SK-N-SH (cell line): ENCODE measurements around the gene MRPS27. TPM values are rescaled to one million over a fixed set of nuclear protein-coding genes. Genes with fewer than 3 reads are reported as not detected.

ENCODE experiments used
- CTCF ChIA-PET: fragments of 300-600, 350-600 bp; formaldehyde crosslinking; extraction: SDS; loops from one replicate; lab custom pipeline; 2021; lab: Yijun Ruan, JAX
- POLR2A ChIA-PET: fragments of 350-600 bp; sonication (Branson Sonifier 250); formaldehyde crosslinking; extraction: SDS; loops from one replicate; lab custom pipeline; 2020; ENCODE audit warnings: antibody characterized with exemption, inconsistent platforms; lab: Yijun Ruan, JAX
- DNase-seq: peaks from one replicate; pipeline ENCODE4 v3.0.0; 2012
- H2AFZ ChIP-seq: fragments of 200-600 bp; sonication (generic); 2 replicates; pipeline ENCODE4 v1.8.1; 2016; ENCODE audit warnings: antibody characterized with exemption, mild to moderate bottlenecking, low read depth
- H3F3A ChIP-seq: fragments of 200-600 bp; sonication (generic); replicated peaks from 2 replicates; pipeline ENCODE3; 2016; ENCODE audit warnings: antibody characterized with exemption, mild to moderate bottlenecking; ENCODE audit not compliant: insufficient read depth
- H3K27ac ChIP-seq, 2 experiments: fragments of 200-500 bp in 1 of 2; fragments of 200-600 bp in 1 of 2; sonication (Bioruptor generic) in 1 of 2; sonication (generic), shearing (Covaris generic) in 1 of 2; 2 replicates each; pipeline versions ENCODE4 v1.5.1 to v1.6.1; 2014 to 2016; ENCODE audit warnings: low read depth in 2 of 2, inconsistent platforms in 1 of 2, low read length in 1 of 2, mild to moderate bottlenecking in 1 of 2, mixed read lengths in 1 of 2
- H3K27me3 ChIP-seq: fragments of 200-600 bp; sonication (generic), shearing (Covaris generic); 2 replicates; pipeline ENCODE4 v1.6.1; 2016; ENCODE audit warnings: mixed run types; ENCODE audit not compliant: insufficient read depth
- H3K36me3 ChIP-seq, 2 experiments: fragments of 200-500 bp in 1 of 2; fragments of 200-600 bp in 1 of 2; sonication (Bioruptor generic) in 1 of 2; sonication (generic) in 1 of 2; replicated peaks in 1 of 2; 2 replicates each; pipeline versions ENCODE3 to v1.5.1; 2014 to 2016; ENCODE audit warnings: low read length in 1 of 2, mild to moderate bottlenecking in 1 of 2; ENCODE audit not compliant: insufficient read depth in 2 of 2, control insufficient read depth in 1 of 2
- H3K4me1 ChIP-seq, 2 experiments: fragments of 200-500 bp in 1 of 2; fragments of 200-600 bp in 1 of 2; sonication (Bioruptor generic) in 1 of 2; sonication (generic), shearing (Covaris generic) in 1 of 2; 2 replicates each; pipeline versions ENCODE4 v1.5.1 to v1.6.1; 2014 to 2016; ENCODE audit warnings: low read depth in 1 of 2, low read length in 1 of 2, mixed run types in 1 of 2; ENCODE audit not compliant: insufficient read depth in 2 of 2, control insufficient read depth in 1 of 2
- H3K4me2 ChIP-seq: fragments of 200-600 bp; sonication (generic), shearing (Covaris generic); 2 replicates; pipeline ENCODE4 v1.6.1; 2017; ENCODE audit warnings: mixed run types
- H3K4me3 ChIP-seq, 2 experiments: fragments of 200-500 bp in 1 of 2; fragments of 200-600 bp in 1 of 2; sonication (Bioruptor generic) in 1 of 2; sonication (generic), shearing (Covaris generic) in 1 of 2; 2 replicates each; pipeline versions ENCODE4 v1.5.1 to v1.8.1; 2014 to 2016; ENCODE audit warnings: low read depth in 2 of 2, inconsistent platforms in 1 of 2, low read length in 1 of 2, mild to moderate bottlenecking in 1 of 2, mixed read lengths in 1 of 2, moderate library complexity in 1 of 2
- H3K79me2 ChIP-seq: fragments of 200-600 bp; sonication (generic); 2 replicates; pipeline ENCODE4 v1.8.1; 2017; ENCODE audit warnings: mild to moderate bottlenecking; ENCODE audit not compliant: insufficient read depth
- H3K9ac ChIP-seq: fragments of 200-600 bp; sonication (generic); 2 replicates; pipeline ENCODE4 v1.6.1; 2017; ENCODE audit warnings: mixed run types
- H3K9me2 ChIP-seq: fragments of 200-600 bp; sonication (generic); 2 replicates; pipeline ENCODE4 v1.6.1; 2017; ENCODE audit warnings: mixed run types
- H3K9me3 ChIP-seq: fragments of 200-600 bp; sonication (generic); 2 replicates; pipeline ENCODE4 v1.6.1; 2017; ENCODE audit warnings: mixed run types, mild to moderate bottlenecking, moderate library complexity
- H4K20me1 ChIP-seq: fragments of 200-600 bp; sonication (generic); 2 replicates; pipeline ENCODE4 v1.6.1; 2017; ENCODE audit warnings: mild to moderate bottlenecking, mixed run types; ENCODE audit not compliant: insufficient read depth
- CHD2 ChIP-seq: fragments of 150-350 bp; IDR thresholded peaks from 2 replicates; pipeline ENCODE4 v1.6.1; 2018; ENCODE audit warnings: low read length; ENCODE audit not compliant: partially characterized antibody
- ELF1 ChIP-seq: IDR thresholded peaks from 2 replicates; pipeline ENCODE4 v1.4.0; 2012
- EP300 ChIP-seq, 2 experiments: IDR thresholded peaks; 2 replicates each; pipeline versions ENCODE4 v1.4.0 to v1.6.1; 2012; ENCODE audit warnings: borderline replicate concordance in 1 of 2, low read depth in 1 of 2, low read length in 1 of 2
- EZH2phosphoT487 ChIP-seq: fragments of 200-600 bp; sonication (generic); IDR thresholded peaks from 2 replicates; pipeline ENCODE4 v1.6.1; 2017; ENCODE audit warnings: low read depth, mixed run types, mild to moderate bottlenecking, antibody characterized with exemption, moderate library complexity, borderline replicate concordance
- FOSL2 ChIP-seq: IDR thresholded peaks from 2 replicates; pipeline ENCODE4 v1.4.0; 2012; ENCODE audit warnings: low read depth, mild to moderate bottlenecking, moderate library complexity, borderline replicate concordance
- FOXJ3 ChIP-seq: sonication (generic); formaldehyde crosslinking; IDR thresholded peaks from 2 replicates; pipeline ENCODE4 v1.5.1; 2020; ENCODE audit warnings: mild to moderate bottlenecking, missing genetic modification reagents
- FOXM1 ChIP-seq: IDR thresholded peaks from 2 replicates; pipeline ENCODE4 v1.4.0; 2012; ENCODE audit warnings: low read depth, mild to moderate bottlenecking
- GATA2 ChIP-seq: sonication (generic); formaldehyde crosslinking; IDR thresholded peaks from 2 replicates; pipeline ENCODE4 v1.5.0; 2020; ENCODE audit warnings: mild to moderate bottlenecking, missing genetic modification reagents
- JUND ChIP-seq: IDR thresholded peaks from 2 replicates; pipeline ENCODE4 v1.4.0; 2012
- MEF2A ChIP-seq: IDR thresholded peaks from 2 replicates; pipeline ENCODE4 v1.4.0; 2012; ENCODE audit warnings: low read depth, borderline replicate concordance
- MXI1 ChIP-seq: IDR thresholded peaks from 2 replicates; pipeline ENCODE4 v1.6.1; 2012; ENCODE audit warnings: mild to moderate bottlenecking, low read depth, low read length, improper control_type of control experiment
- RAD21 ChIP-seq: IDR thresholded peaks from 2 replicates; pipeline ENCODE4 v1.6.1; 2012; ENCODE audit warnings: mild to moderate bottlenecking, low read length
- RCOR1 ChIP-seq: fragments of 150-350 bp; IDR thresholded peaks from 2 replicates; pipeline ENCODE4 v1.6.1; 2017; ENCODE audit warnings: antibody characterized with exemption, low read length
- RFX5 ChIP-seq: IDR thresholded peaks from 2 replicates; pipeline ENCODE4 v1.6.1; 2012; ENCODE audit warnings: mild to moderate bottlenecking, improper control_type of control experiment, low read length
- SIN3A ChIP-seq: IDR thresholded peaks from 2 replicates; pipeline ENCODE4 v1.6.1; 2012; ENCODE audit warnings: low read depth, mild to moderate bottlenecking, low read length, moderate library complexity, borderline replicate concordance
- TAF1 ChIP-seq: IDR thresholded peaks from 2 replicates; pipeline ENCODE4 v1.6.1; 2012; ENCODE audit warnings: low read depth, mild to moderate bottlenecking, low read length, moderate library complexity, borderline replicate concordance
- TEAD4 ChIP-seq: IDR thresholded peaks from 2 replicates; pipeline ENCODE4 v1.4.0; 2012; ENCODE audit warnings: mild to moderate bottlenecking, borderline replicate concordance; ENCODE audit not compliant: insufficient read depth
- YY1 ChIP-seq: IDR thresholded peaks from 2 replicates; pipeline ENCODE4 v1.4.0; 2012; ENCODE audit warnings: low read depth, mild to moderate bottlenecking
- WGBS: methylation state at CpG from one replicate; pipeline ENCODE4 v1.1.6; 2017; ENCODE audit warnings: low lambda C conversion rate; 5-methylcytosine and 5-hydroxymethylcytosine counted together
- polyA plus RNA-seq, 3 experiments: library from polyadenylated mRNA; depleted of rRNA; stranded (reverse); fragments of >200 nt; gene quantifications; 2 replicates each; pipeline ENCODE4 v1.2.3, GENCODE V29; 2012
- TF ChIP-seq, protein P1 (sequence below): fragments of 200-600 bp; sonication (generic); IDR thresholded peaks from 2 replicates; pipeline ENCODE4 v1.6.1; 2017; ENCODE audit warnings: antibody characterized with exemption, mild to moderate bottlenecking, moderate library complexity
- TF ChIP-seq, protein P2 (sequence below): IDR thresholded peaks from 2 replicates; pipeline ENCODE4 v1.4.0; 2012; ENCODE audit warnings: low read depth, borderline replicate concordance
- TF ChIP-seq, protein P3 (sequence below): fragments of 150-350 bp; IDR thresholded peaks from 2 replicates; pipeline ENCODE4 v1.6.1; 2017; ENCODE audit warnings: antibody characterized with exemption, low read length, low read depth, borderline replicate concordance
- TF ChIP-seq, protein P4 (sequence below): IDR thresholded peaks from 2 replicates; pipeline ENCODE4 v1.4.0; 2012; ENCODE audit warnings: low read depth
- TF ChIP-seq, protein P5 (sequence below): IDR thresholded peaks from 2 replicates; pipeline ENCODE4; 2012
- TF ChIP-seq, protein P6 (sequence below): IDR thresholded peaks from 2 replicates; pipeline ENCODE4 v1.4.0; 2012; ENCODE audit warnings: low read depth, borderline replicate concordance

Gene MRPS27
- polyA plus RNA-seq, 1 of the 3 experiments (the other 2 are of a cell fraction): 37.5 TPM

DNA sequence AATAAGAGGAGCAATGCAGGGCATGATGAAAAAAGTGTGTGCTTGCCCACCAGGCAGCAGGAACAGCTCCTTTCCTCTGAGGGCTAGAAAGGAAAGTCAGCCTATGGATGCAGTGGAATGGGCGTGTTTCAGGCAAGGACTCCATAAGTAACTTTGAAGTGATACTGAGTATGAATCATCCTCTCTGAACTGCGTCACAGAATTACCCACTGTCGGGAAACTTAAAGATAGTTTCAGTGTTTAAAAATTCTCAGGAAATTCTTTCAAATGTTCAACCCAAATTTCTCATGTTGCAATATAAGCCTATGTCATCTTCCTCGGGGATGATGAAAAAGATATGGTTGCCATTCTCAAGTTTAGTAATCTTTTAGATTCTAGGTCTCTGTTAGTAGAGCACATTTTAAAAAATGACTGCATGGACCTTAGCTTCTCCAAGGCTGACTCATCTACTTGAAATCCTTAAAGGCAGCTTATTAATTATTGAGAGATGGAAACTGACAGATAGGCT is 27.8 kb upstream of the MRPS27 start:
- peak overlapping the region; percentile 49; the same call in 1 of the 2 replicates for H3K9ac ChIP-seq
- TF ChIP-seq JUND (peak; percentile 80), CHD2 (no peak), YY1 (0 out of 2 replicates have a peak, but pooled peaks have one; percentile 23), RAD21 (no peak), TAF1 (no peak), FOXM1 (no peak), SIN3A (no peak), EZH2phosphoT487 (no peak), FOXJ3 (CRISPR knock-in tag) (no peak), MEF2A (no peak), MXI1 (no peak), EP300 (IDR thresholded peaks at IDR 0.05; ENCODE audit: borderline replicate concordance in 1 of 2, low read depth in 1 of 2, low read length in 1 of 2) (peak in 1 of 2 experiments; percentile 45; a peak in 1 of 4 replicates), RCOR1 (no peak), FOSL2 (peak; percentile 82), TEAD4 (peak; percentile 32; the same call in 1 of the 2 replicates), RFX5 (no peak), ELF1 (no peak), GATA2 (CRISPR knock-in tag) (no peak)
- TF ChIP-seq, protein P1, sequence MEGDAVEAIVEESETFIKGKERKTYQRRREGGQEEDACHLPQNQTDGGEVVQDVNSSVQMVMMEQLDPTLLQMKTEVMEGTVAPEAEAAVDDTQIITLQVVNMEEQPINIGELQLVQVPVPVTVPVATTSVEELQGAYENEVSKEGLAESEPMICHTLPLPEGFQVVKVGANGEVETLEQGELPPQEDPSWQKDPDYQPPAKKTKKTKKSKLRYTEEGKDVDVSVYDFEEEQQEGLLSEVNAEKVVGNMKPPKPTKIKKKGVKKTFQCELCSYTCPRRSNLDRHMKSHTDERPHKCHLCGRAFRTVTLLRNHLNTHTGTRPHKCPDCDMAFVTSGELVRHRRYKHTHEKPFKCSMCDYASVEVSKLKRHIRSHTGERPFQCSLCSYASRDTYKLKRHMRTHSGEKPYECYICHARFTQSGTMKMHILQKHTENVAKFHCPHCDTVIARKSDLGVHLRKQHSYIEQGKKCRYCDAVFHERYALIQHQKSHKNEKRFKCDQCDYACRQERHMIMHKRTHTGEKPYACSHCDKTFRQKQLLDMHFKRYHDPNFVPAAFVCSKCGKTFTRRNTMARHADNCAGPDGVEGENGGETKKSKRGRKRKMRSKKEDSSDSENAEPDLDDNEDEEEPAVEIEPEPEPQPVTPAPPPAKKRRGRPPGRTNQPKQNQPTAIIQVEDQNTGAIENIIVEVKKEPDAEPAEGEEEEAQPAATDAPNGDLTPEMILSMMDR: no peak
- TF ChIP-seq, protein P2, sequence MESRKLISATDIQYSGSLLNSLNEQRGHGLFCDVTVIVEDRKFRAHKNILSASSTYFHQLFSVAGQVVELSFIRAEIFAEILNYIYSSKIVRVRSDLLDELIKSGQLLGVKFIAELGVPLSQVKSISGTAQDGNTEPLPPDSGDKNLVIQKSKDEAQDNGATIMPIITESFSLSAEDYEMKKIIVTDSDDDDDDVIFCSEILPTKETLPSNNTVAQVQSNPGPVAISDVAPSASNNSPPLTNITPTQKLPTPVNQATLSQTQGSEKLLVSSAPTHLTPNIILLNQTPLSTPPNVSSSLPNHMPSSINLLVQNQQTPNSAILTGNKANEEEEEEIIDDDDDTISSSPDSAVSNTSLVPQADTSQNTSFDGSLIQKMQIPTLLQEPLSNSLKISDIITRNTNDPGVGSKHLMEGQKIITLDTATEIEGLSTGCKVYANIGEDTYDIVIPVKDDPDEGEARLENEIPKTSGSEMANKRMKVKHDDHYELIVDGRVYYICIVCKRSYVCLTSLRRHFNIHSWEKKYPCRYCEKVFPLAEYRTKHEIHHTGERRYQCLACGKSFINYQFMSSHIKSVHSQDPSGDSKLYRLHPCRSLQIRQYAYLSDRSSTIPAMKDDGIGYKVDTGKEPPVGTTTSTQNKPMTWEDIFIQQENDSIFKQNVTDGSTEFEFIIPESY: no peak
- TF ChIP-seq, protein P3, sequence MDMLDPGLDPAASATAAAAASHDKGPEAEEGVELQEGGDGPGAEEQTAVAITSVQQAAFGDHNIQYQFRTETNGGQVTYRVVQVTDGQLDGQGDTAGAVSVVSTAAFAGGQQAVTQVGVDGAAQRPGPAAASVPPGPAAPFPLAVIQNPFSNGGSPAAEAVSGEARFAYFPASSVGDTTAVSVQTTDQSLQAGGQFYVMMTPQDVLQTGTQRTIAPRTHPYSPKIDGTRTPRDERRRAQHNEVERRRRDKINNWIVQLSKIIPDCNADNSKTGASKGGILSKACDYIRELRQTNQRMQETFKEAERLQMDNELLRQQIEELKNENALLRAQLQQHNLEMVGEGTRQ: no peak
- TF ChIP-seq, protein P4, sequence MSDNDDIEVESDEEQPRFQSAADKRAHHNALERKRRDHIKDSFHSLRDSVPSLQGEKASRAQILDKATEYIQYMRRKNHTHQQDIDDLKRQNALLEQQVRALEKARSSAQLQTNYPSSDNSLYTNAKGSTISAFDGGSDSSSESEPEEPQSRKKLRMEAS: peak; percentile 83
- TF ChIP-seq, protein P5, sequence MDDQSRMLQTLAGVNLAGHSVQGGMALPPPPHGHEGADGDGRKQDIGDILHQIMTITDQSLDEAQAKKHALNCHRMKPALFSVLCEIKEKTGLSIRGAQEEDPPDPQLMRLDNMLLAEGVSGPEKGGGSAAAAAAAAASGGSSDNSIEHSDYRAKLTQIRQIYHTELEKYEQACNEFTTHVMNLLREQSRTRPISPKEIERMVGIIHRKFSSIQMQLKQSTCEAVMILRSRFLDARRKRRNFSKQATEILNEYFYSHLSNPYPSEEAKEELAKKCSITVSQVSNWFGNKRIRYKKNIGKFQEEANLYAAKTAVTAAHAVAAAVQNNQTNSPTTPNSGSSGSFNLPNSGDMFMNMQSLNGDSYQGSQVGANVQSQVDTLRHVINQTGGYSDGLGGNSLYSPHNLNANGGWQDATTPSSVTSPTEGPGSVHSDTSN: peak; percentile 88
- TF ChIP-seq, protein P6, sequence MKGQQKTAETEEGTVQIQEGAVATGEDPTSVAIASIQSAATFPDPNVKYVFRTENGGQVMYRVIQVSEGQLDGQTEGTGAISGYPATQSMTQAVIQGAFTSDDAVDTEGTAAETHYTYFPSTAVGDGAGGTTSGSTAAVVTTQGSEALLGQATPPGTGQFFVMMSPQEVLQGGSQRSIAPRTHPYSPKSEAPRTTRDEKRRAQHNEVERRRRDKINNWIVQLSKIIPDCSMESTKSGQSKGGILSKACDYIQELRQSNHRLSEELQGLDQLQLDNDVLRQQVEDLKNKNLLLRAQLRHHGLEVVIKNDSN: no peak

More for the DNA sequence above, 27.8 kb upstream of the MRPS27 start:
- DNase-seq: no peak
- Histone ChIP-seq H3K4me1 (peaks cover 0 to 7% of the 10 kb centered on the region in 2 experiments; a peak in 1 of 4 replicates), H3K27ac (peak overlapping the region; percentile 60 to 90; a peak in 3 of 4 replicates), H3K4me3 (peak overlapping the region in 1 of 2 experiments; percentile 2; a peak in 2 of 4 replicates), H3K27me3 (no peaks in the 10 kb centered on the region), H2AFZ (0 out of 2 replicates have a peak overlapping the region, but pooled peaks have one; percentile 1), H4K20me1 (no peaks in the 10 kb centered on the region), H3K4me2 (peak overlapping the region; percentile 59), H3K9me3 (no peaks in the 10 kb centered on the region), H3K36me3 (peaks cover 4 to 22% of the 10 kb centered on the region in 2 experiments), H3K79me2 (no peaks in the 10 kb centered on the region), H3K9me2 (no peaks in the 10 kb centered on the region), H3F3A (peaks cover 21% of the 10 kb centered on the region)
- ChIA-PET CTCF (interaction anchor here (1.3 to 1.9 kb wide), 2 partner anchors 9 to 14 kb away, joined by 3 to 5 read pairs; no protein-coding TSS in a partner anchor), POLR2A (no interaction called here)
- WGBS: under 1% methylated on average over 4 of the region's 4 CpGs
